Lower lobe of right lung (tissue), 2 donors: ENCODE measurements around the gene B9D2. TPM values are rescaled to one million over a fixed set of nuclear protein-coding genes. Genes with fewer than 3 reads are reported as not detected.

Source experiments
- ATAC-seq, 2 donors: fragments of 200-7000 bp; cut with Tn5 transposase; one replicate each; pipeline ENCODE4 v1.9.1; 2020 to 2022; ENCODE audit warnings: mild to moderate bottlenecking in 2 of 2, moderate library complexity in 2 of 2
- DNase-seq: peaks from one replicate; pipeline ENCODE4 v3.0.0-alpha.2; 2020
- H3K27ac ChIP-seq: fragments of 200-600 bp; one replicate; pipeline ENCODE4 v1.8.0; 2022
- H3K27me3 ChIP-seq: fragments of 200-600 bp; one replicate; pipeline ENCODE4 v1.8.0; 2022; ENCODE audit warnings: low read depth
- H3K36me3 ChIP-seq: fragments of 200-600 bp; one replicate; pipeline ENCODE4 v1.8.0; 2022; ENCODE audit warnings: mild to moderate bottlenecking
- H3K4me1 ChIP-seq: fragments of 200-600 bp; one replicate; pipeline ENCODE4 v1.8.0; 2022
- H3K4me3 ChIP-seq: fragments of 200-600 bp; one replicate; pipeline ENCODE4 v1.8.0; 2022; ENCODE audit warnings: mild to moderate bottlenecking
- H3K9me3 ChIP-seq: fragments of 200-600 bp; one replicate; pipeline ENCODE4 v1.8.0; 2022
- intact Hi-C: fragments of 100-400 bp; cut with DNase I; formaldehyde crosslinking; loops from one replicate; pipeline ENCODE4 v1.11.0; 2022
- total RNA-seq: library from RNA; stranded (reverse); fragmentation: NEBNext Ultra II Directional; extraction: Animal tissue kit (Norgen Biotek cat#: 25700); gene quantifications from one replicate; pipeline ENCODE4 v1.2.1, GENCODE V29; 2021
- TF ChIP-seq, protein P1 (sequence below): fragments of 200-600 bp; IDR thresholded peaks from one replicate; pipeline ENCODE4 v1.8.0; 2022; ENCODE audit warnings: antibody characterized with exemption, mild to moderate bottlenecking
- donor health status: DM: no; HTN: yes; CAD: no; lungs with severe emphysema.

B9D2 gene
- total RNA-seq, 1 donor from 2014 or later: 8.2 TPM

DNA sequence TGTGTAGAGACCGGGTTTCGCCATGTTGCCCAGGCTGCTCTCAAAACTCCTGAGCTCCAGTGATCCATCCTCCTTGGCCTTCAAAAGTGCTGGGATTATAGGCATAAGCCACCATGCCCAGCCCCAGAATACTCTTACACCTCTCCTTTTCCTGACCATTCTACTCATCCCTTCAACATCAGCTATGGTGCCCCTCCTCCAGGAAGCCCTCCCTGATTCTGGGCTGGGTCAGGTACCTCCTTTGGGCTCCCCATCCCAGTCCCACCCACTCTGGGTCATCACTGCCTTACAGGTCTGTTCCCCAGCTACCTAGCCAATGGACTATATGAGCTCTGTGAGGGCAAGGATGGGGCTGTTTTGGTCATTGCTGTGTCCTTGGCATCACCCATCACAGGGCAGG, 19.8 kb downstream of the B9D2 start:
- Histone ChIP-seq H3K27me3 (no peaks in the 10 kb centered on the region), H3K9me3 (no peaks in the 10 kb centered on the region), H3K4me3 (no peak overlapping the region), H3K4me1 (peaks cover 20% of the 10 kb centered on the region), H3K27ac (no peak overlapping the region), H3K36me3 (peaks cover 89% of the 10 kb centered on the region)
- TF ChIP-seq, protein P1, sequence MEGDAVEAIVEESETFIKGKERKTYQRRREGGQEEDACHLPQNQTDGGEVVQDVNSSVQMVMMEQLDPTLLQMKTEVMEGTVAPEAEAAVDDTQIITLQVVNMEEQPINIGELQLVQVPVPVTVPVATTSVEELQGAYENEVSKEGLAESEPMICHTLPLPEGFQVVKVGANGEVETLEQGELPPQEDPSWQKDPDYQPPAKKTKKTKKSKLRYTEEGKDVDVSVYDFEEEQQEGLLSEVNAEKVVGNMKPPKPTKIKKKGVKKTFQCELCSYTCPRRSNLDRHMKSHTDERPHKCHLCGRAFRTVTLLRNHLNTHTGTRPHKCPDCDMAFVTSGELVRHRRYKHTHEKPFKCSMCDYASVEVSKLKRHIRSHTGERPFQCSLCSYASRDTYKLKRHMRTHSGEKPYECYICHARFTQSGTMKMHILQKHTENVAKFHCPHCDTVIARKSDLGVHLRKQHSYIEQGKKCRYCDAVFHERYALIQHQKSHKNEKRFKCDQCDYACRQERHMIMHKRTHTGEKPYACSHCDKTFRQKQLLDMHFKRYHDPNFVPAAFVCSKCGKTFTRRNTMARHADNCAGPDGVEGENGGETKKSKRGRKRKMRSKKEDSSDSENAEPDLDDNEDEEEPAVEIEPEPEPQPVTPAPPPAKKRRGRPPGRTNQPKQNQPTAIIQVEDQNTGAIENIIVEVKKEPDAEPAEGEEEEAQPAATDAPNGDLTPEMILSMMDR: no peak
- DNase-seq: no peak
- no peak for ATAC-seq
- intact Hi-C loops: no loop called here

DNA sequence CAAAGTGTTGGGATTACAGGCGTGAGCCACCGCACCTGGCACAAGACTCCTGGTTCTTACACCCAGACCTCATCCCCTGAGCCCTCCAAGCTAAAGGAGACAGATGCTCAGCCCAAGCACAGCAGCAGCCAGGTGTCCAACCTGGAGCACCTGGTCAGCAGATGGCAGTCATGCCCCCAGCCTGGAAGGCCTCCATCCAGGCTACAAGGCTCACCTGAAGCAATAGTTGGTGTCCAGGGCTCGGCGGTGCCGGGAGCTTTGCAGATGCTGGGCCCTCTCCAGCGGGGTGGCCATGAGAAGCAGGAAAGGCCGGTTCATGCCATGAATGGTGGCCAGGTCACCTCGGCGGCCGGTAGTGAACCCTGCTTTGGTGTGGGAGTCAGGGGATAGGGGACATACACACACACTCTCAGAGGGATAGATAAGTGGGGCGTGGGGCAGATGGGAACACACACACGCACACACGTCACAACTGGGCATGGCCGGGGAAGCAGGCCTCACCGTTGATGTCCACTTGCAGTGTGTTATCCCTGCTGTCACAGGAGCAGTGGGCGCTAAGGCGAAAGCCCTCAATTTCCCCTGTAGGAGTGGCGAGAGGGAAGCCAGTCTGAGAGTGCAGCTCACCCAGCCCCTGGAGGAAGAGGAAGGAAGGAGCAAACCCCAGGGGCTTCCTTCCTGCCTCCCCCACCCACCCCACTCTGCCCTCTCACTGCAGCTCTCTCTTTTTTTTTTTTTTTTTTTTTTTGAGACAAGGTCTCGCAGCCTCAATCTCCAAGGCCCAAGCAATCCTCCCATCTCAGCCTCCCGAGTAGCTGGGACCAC, 22.1 kb downstream of the B9D2 start:
- peak; percentile 65 to 78 for ATAC-seq
- H3K4me1 ChIP-seq: peaks cover 14% of the 10 kb centered on the region
- H3K4me3 ChIP-seq: peak overlapping the region; percentile 11
- peaks cover 96% of the 10 kb centered on the region for H3K36me3 ChIP-seq
- no peak overlapping the region for H3K27ac ChIP-seq
- H3K9me3 ChIP-seq: no peaks in the 10 kb centered on the region
- H3K27me3 ChIP-seq: no peaks in the 10 kb centered on the region
- TF ChIP-seq, protein P1: no peak
- intact Hi-C loops: no loop called here
- no peak for DNase-seq

DNA sequence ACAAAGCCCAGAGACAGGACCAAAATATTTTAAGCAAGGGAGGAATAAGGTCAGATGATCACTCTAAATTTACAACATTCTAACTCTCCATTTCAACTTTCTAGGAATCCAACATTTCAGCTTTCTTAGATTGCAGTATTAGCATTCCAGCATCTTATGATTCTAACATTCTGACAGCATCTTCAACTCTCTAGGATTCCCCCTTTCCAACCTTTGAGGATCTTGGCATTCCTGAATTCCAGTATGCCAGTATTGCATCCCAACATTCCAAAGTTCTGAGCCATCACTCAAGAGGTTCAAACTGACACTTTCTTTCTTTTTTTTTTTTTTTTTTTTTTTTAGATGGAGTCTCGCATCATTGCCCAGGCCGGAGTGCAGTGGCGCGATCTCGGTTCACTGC, 24.0 kb downstream of the B9D2 start:
- DNase-seq: no peak
- TF ChIP-seq, protein P1: no peak
- ATAC-seq: no peak
- no peaks in the 10 kb centered on the region for H3K27me3 ChIP-seq
- H3K27ac ChIP-seq: no peak overlapping the region
- H3K4me3 ChIP-seq: no peak overlapping the region
- peaks cover 95% of the 10 kb centered on the region for H3K36me3 ChIP-seq
- H3K9me3 ChIP-seq: no peaks in the 10 kb centered on the region
- H3K4me1 ChIP-seq: peaks cover 20% of the 10 kb centered on the region
- intact Hi-C loops: no loop called here

DNA sequence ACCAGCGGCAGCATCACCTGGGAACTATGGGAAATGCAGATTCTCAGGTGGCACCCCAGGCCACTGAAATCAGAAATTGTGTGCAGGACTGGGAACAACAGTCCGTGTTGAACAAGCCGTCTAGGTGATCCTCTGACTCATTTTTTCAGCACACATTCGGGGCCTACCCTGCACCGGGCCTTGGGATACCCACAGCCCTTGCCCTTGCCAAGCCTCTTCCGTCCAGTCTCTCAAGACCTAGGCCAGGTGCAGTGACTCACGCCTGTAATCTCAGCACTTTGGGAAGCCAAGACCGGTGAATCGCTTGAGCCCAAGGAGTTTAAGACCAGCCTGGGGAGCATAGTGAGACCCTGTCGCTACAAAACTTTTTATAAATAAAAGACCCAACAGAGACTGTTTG, 28.5 kb downstream of the B9D2 start:
- ATAC-seq: no peak
- Histone ChIP-seq H3K27ac (peak overlapping the region; percentile 64), H3K4me1 (peaks cover 6% of the 10 kb centered on the region), H3K27me3 (no peaks in the 10 kb centered on the region), H3K4me3 (no peak overlapping the region), H3K9me3 (no peaks in the 10 kb centered on the region), H3K36me3 (peaks cover 81% of the 10 kb centered on the region)
- TF ChIP-seq, protein P1: no peak
- intact Hi-C loops: no loop called here
- DNase-seq: no peak

DNA sequence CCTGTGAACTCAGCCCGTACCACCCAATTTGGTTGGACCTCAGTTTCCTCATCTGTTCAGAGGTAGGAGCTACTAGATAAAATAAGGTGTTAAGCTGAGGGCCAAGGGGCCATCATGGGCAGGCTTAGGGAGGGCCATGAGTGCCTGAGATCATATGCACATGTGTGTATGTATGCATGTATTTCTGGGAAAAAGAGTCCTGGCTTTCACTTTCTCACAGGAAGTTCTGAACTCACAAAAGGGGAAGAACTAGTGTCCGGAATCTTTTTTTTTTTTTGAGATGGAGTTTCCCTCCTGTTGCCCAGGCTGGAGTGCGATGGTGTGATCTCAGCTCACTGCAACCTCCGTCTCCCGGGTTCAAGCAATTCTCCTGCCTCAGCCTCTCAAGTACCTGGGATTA, 29.2 kb downstream of the B9D2 start:
- no peak for DNase-seq
- peaks cover 6% of the 10 kb centered on the region for H3K4me1 ChIP-seq
- H3K36me3 ChIP-seq: peaks cover 81% of the 10 kb centered on the region
- no peaks in the 10 kb centered on the region for H3K9me3 ChIP-seq
- H3K27me3 ChIP-seq: no peaks in the 10 kb centered on the region
- peak overlapping the region; percentile 64 for H3K27ac ChIP-seq
- intact Hi-C loops: no loop called here
- peak; percentile 60 to 69 for ATAC-seq
- TF ChIP-seq, protein P1: no peak
- H3K4me3 ChIP-seq: peak overlapping the region; percentile 8
